AG08395 (cell line): Measurements from ENCODE around the gene MAN1A1.

Experiments
- DNase-seq: peaks from one replicate; pipeline ENCODE4 v3.0.0; 2012; ENCODE audit warnings: mixed read lengths, low spot score

Gene MAN1A1

DNA sequence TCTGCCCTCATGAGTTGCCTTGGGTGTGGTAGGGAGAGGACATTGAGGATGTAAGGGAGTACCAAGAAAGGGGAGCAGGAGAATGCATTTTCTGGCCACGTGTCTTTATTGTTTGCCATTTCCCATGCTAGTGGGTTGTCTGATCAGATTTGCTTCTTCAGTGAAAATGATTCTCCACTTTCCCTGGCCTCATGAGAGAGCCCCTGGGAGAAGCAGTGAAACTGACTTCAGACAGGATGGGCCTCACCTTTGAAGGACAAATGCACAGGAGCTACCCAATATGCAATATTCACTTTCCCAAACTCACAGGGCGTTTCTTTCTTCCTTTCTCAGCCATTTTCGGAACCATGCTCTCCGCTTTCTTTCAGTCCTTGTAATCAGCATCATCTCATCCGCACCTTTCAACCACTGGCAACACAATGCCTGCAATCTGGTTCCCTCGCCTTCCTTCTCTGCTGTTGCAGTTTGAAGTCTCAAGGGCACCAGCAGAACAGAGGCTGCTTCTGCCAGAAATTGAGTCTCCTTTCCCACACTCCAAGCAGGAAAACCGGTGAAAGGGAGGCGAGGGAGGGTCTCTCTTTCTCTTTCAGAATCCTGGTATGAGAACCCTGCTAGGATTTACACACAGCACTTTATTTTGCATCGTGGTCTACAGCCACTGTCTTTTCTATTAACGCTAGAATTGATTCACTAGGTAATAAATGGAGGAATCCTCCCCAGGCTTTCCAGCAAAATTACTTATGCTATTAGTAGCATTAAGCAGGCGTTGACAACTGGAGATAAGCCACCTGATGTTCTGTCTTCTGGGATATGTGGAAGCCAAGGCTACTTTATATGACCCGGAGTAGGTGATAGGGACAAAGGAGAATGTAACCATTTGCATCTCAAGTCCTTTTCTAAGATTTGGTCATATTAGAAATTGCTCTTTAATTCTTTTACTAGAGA, 209.1 kb downstream of the MAN1A1 start:
- DNase-seq: no peak

DNA sequence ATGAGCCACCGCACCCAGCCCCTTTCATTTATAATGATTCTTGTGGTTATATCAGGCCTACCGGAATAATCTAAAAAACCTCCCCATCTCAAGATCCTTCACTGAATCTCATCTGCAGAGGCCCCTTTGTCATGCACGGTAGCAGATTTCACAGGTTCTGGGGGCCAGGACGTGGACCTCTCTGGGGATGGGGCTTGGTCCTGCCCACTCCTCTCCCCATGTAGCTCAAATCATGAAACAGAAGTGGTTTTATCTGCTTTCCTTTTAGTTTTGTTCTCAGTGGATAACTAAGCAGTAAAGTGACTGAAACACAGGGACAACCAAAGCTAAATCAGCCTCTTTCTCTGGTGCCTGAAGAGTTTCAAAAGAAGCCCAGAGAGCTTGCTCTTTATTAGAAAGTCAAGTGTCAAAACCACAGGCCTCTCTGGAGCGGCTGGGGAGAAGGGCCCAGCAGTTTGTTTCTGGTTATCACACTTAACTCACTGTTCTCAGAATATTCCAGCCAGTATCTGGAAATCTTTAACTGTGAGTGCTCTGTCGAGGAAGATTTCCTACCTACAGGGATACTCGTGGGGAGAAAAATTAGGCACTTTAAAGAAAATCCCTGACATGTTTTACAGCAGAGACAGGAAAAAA, 210.5 kb downstream of the MAN1A1 start:
- no peak for DNase-seq

DNA sequence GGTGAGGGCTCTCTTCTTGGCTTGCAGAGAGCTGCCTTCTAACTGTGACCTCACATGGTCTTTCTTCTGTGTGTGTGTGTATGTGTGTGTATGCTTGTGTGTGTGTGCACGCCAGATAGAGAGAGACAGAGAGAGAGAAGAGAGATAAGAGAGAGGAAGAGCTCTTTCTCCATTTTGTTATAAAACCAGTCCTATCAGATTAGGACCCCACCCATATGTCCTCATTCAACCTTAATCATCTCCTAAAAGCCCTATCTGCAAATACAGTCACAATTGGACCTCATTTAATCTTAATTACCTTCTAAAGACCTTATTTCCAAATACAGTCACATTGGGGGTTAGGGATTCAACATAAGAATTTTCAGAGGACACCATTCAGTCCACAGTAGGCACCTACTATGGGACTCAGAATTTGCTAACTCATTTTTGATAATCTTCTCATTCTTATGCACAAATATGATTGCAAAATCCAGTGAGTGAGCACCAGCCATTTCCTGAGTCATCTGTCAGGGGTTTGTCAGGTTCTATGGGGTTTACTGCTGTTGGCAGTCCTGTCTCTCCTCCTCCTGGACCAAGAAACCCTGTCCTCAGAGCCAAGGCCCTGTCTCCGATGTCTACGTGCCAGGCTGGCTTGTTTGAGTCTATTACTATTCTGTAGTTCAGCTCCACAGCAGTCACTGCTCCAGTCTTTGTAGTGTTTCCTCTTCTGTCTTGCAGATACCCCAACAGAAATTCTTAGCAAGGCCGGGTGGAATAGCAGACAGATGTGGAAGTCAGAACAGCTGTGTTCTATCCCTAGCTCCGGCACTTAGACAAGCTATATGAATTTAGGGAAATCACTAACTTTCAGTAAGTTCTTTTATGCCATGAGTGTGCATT, 212.1 kb downstream of the MAN1A1 start:
- peak; percentile 27 for DNase-seq

DNA sequence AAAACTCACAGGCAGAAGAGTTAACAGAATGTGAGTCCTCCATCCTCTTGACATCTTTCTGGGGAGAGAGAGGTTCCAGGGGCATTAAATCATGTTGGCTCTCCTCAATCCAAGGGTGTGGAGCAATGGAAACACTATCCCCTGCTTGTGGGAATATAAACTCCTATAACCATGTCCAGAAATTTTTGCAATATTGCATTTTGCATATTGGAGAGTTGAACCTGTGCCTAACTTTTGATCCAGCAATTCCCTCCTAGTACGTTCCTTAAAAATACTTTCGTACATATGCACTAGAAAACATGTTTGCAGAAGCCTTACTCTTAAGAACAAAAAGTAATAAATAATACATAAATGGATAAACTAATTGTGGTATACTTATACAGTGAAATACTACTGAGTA, 214.8 kb downstream of the MAN1A1 start:
- DNase-seq: no peak

DNA sequence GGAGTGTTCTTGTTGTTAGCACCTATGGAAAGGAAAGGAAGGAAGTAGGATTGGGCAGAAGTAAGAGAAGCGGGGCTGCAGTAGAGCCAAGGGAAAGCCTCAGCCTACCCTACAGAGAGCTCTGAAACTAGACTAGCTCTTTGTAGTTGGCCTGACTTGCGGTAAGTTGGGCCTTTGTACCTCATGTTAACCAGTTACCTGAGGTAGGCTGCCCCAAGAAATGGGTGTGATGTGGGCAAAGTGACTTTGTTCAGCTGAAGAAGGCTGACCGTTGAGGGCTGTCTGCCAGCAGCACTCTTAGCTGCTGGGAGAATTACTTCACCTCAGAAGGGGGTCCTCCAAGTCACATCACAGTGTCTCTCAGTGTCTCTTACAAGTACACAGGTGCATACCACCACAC, 216.2 kb downstream of the MAN1A1 start:
- DNase-seq: no peak

DNA sequence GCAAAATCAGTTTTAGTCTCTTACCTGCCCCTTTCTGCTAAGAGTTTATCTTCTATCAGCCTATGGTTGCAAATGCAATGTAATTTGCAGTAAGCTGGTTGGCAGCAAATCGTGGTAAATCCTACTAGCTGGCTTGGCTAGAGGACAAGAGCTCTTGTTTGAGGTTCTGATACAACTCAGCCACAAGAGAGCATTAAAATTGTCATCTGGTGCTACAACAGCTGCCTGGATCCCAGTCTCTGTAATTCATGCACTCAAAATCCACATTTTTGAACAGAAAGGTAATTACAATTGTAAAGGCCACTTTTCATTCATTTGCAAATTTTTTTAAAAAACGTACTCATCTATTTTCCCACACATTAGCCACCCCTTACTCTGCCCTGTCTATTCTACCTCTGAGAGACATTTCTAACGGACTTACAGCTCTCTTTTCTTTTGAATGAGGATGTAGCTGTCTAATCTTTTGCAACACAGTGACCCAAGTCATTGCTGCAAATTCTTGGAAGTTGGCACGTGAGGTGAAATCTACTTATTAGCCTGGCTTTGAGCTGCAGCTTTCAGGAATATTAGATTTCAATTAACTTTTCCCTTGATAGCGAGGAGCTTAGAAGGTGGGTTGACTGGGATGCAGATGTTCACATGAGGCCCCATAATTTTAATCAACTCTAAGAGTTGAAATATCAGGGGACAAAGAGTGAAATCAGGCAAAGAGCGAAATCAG, 217.1 kb downstream of the MAN1A1 start:
- peak; percentile 40 for DNase-seq

DNA sequence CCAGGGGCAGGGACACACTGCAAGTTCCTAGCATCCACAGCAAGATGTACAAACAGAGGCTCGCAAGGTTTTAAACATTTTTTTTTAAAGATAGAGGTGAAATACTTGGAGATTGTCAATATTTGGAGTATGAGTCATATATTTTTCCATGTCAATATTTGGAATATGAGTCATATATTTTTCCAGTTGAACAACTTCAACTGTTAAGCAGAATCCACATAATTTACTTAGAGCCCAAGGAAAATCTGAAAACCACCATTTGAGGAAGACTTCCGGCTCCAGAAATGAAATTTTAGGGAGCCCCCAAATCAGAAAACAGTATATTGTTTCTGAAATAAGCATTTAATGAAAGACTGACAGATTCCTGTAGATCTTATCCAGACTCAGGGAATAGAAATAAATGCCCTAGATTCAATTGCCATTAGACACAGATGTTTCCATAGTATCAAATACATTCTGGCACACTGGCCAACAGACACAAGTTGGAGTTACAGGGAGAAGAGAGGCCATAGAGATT, 219.5 kb downstream of the MAN1A1 start:
- DNase-seq: peak; percentile 29

DNA sequence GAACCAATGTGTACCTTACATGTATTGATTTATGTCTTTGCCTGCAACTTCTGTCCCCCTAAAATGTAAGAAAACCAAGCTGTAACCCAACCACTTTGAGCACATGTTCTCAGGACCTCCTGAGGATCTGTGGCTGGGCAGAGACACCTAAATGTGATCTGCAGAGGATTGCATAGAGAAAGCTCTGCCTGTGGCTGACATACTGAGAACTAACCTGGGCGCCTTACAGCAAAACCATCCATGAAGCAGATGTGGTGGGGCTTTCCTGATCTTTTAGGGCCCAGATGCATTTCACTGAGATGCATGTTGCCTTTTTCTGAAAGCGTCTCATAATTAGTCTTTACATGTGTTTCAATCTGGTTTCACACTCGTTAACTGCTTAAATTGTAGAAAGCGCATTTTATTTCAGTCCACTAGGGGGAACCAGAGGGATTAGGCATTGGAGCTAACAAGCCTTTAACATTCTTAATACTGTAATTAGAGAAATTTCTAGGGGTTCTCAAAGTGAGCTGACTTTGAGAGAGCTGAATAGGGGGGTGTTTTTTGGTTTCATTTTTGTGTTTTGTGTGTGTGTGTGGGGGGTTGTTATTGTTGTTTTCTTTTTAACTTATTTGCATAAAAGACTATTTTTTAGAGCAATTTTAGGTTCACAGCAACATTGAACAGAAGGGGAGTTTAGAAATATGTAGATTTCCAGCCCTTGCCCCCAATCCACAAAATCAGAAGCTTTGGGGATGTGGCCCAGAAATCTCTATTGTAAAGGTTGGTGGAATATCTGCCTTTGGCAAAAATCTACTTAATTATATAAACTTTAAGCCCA, 220.2 kb downstream of the MAN1A1 start:
- DNase-seq: peak; percentile 54

DNA sequence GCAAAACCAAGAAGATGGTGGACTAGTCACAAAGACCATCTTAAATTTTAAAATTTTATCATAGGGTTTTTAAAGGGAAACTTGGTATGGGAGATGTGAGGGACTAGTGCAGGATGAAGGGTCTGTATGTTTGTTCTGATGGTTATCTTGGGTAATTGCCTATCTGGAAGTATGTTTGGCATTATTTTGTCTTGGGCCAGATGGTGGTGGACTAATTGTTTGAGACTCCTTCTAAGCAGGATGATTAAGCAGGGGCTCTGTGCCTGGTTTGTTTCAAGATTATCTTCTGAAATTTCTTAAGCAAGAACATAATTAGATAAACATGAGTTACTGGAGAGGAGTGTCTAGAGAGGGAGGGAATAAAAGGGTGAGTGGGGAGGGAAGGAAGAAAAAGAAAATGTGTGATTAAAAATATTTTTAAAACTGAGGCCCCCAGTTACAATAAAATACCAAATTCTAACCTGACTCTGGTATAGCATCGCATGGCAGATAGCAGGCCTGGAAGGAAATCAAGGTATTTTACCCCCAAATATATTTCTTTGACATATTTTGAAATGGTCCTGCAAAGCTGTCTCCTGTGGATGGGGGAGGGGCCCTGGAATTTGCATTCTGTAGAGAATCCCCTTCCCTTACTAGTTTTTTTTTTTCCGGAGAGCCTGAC, 221.2 kb downstream of the MAN1A1 start:
- DNase-seq: no peak

DNA sequence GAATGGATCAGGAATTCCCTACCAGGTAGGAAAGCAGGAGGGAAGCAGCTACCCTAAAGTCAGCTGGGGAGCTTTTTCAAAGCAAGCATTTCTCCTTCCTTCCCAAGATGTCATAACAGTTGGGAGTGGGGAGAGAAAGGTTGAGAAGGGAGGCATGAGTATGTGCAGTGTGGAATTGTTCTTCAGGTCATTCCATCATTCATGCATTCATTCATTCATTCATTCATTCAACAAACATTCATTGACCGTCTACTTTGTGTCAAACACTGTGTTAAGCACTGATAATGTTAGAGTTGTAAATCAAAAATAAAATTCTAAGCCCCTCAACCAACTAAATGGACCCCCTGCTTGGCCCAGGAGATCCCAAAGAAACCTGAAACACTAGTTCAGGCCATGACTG, 221.9 kb downstream of the MAN1A1 start:
- no peak for DNase-seq
